HepG2 (cell line): ENCODE results near the gene BRAT1. TPM values are rescaled to one million over a fixed set of nuclear protein-coding genes. Genes with fewer than 3 reads are reported as not detected.

Source experiments
- ARID4A ChIP-seq: sonication (generic); formaldehyde crosslinking; IDR thresholded peaks from 2 replicates; pipeline ENCODE4 v1.5.0; 2020; ENCODE audit warnings: mild to moderate bottlenecking, missing genetic modification reagents, borderline replicate concordance
- CSRNP2 ChIP-seq: sonication (generic); formaldehyde crosslinking; conservative IDR thresholded peaks from 2 replicates; pipeline ENCODE4 v1.8.0; 2022; ENCODE audit warnings: low read depth, missing genetic modification reagents
- FOXA3 ChIP-seq: IDR thresholded peaks from 2 replicates; pipeline ENCODE4 v1.6.1; 2016; ENCODE audit warnings: missing genetic modification reagents, missing compliant biosample characterization
- ZBTB44 ChIP-seq: sonication (generic); formaldehyde crosslinking; IDR thresholded peaks from 2 replicates; pipeline ENCODE4 v1.4.0; 2020; ENCODE audit warnings: missing genetic modification reagents
- ZNF180 ChIP-seq: sonication (generic); formaldehyde crosslinking; IDR thresholded peaks from 2 replicates; pipeline ENCODE4 v1.4.0; 2020; ENCODE audit warnings: low read depth, missing genetic modification reagents, borderline replicate concordance
- polyA plus RNA-seq, 8 experiments: library from polyadenylated mRNA; depleted of rRNA in 3 of 8; stranded (reverse) in 7 of 8; unstranded in 1 of 8; fragments of >200 nt; fragmentation: Illumina TruSeq in 4 of 8; extraction: Trizol in 4 of 8; gene quantifications; 2 replicates each; pipeline versions ENCODE4 v1.2.1 to v1.2.3, GENCODE V29; 2011 to 2016; ENCODE audit warnings: low read depth in 4 of 8, missing spikeins in 1 of 8, mixed read lengths in 1 of 8; ENCODE audit not compliant: insufficient read depth in 1 of 8
- total RNA-seq, 5 experiments: library from RNA; depleted of rRNA; stranded (reverse); fragments of >200 nt; fragmentation: Illumina TruSeq; extraction: Trizol; gene quantifications; 2 replicates each; pipeline ENCODE4 v1.2.3, GENCODE V29; 2016; ENCODE audit warnings: low read depth in 1 of 5

BRAT1 gene
- total and polyA plus RNA-seq, 2 of the 13 experiments (the other 11 are each of a cell fraction or from before 2014, with no cell fraction given), result 10.2 to 20.3 TPM

GRCh38 chr7:2570021-2570420, 14.7 kb upstream of the BRAT1 start (continued):
- no peak for TF ChIP-seq ARID4A (CRISPR knock-in tag)
- TF ChIP-seq ZNF180 (CRISPR knock-in tag), result no peak
- no peak for TF ChIP-seq CSRNP2 (CRISPR knock-in tag)
- no peak for TF ChIP-seq ZBTB44
- no peak for TF ChIP-seq FOXA3
- TF ChIP-seq, all 625 proteins: peak for 0
